DOHH2 (cell line): ENCODE data around the gene STARD9.

Experiments used
- H3F3A ChIP-seq: fragments of 200-600 bp; sonication (generic), shearing (Covaris generic); 2 replicates; pipeline ENCODE4 v1.6.0; 2016; ENCODE audit warnings: antibody characterized with exemption, mild to moderate bottlenecking; ENCODE audit not compliant: control insufficient read depth, insufficient read depth
- H3K27ac ChIP-seq: fragments of 200-600 bp; sonication (generic); 2 replicates; pipeline ENCODE4 v1.5.1; 2014; ENCODE audit warnings: low read depth, mild to moderate bottlenecking, low read length, moderate library complexity
- H3K27me3 ChIP-seq: fragments of 200-600 bp; sonication (generic); 2 replicates; pipeline ENCODE4 v1.6.1; 2014; ENCODE audit warnings: mild to moderate bottlenecking, low read length, mixed read lengths; ENCODE audit not compliant: control insufficient read depth
- H3K36me3 ChIP-seq: fragments of 200-600 bp; sonication (generic); 2 replicates; pipeline ENCODE4 v1.6.1; 2014; ENCODE audit warnings: mild to moderate bottlenecking, low read length, moderate library complexity, mixed read lengths; ENCODE audit not compliant: control insufficient read depth
- H3K4me1 ChIP-seq: fragments of 200-600 bp; sonication (generic); 2 replicates; pipeline ENCODE4 v1.6.1; 2014; ENCODE audit warnings: mild to moderate bottlenecking, low read length, mixed read lengths; ENCODE audit not compliant: control insufficient read depth
- H3K4me2 ChIP-seq: fragments of 200-600 bp; sonication (generic); 2 replicates; pipeline ENCODE4 v1.6.0; 2014; ENCODE audit warnings: mild to moderate bottlenecking, low read length, moderate library complexity
- H3K4me3 ChIP-seq: fragments of 200-600 bp; sonication (generic); 2 replicates; pipeline ENCODE4 v1.5.1; 2014; ENCODE audit warnings: mild to moderate bottlenecking, low read length, mixed read lengths
- H3K79me2 ChIP-seq: fragments of 200-600 bp; sonication (generic); 2 replicates; pipeline ENCODE4 v1.6.1; 2014; ENCODE audit warnings: mild to moderate bottlenecking, low read length, mixed read lengths; ENCODE audit not compliant: control insufficient read depth
- H3K9me2 ChIP-seq: fragments of 200-600 bp; sonication (generic); replicated peaks from 2 replicates; pipeline ENCODE4 v1.6.1; 2014; ENCODE audit warnings: mild to moderate bottlenecking, low read length, mixed read lengths; ENCODE audit not compliant: control insufficient read depth
- H3K9me3 ChIP-seq: fragments of 200-600 bp; sonication (generic); 2 replicates; pipeline ENCODE4 v1.6.1; 2014; ENCODE audit warnings: antibody characterized with exemption, low read length, mixed read lengths; ENCODE audit not compliant: control insufficient read depth, insufficient read depth
- H4K20me1 ChIP-seq: fragments of 200-600 bp; sonication (generic); 2 replicates; pipeline ENCODE4 v1.6.0; 2014; ENCODE audit warnings: low read depth, mild to moderate bottlenecking, antibody characterized with exemption, low read length, moderate library complexity; ENCODE audit not compliant: control insufficient read depth, insufficient read depth
- EZH2phosphoT487 ChIP-seq: fragments of 200-600 bp; sonication (generic); IDR thresholded peaks from 2 replicates; pipeline ENCODE4 v1.6.1; 2017; ENCODE audit warnings: borderline replicate concordance, mild to moderate bottlenecking, antibody characterized with exemption, low read length, moderate library complexity, mixed read lengths
- TF ChIP-seq, protein P1 (sequence below): fragments of 200-600 bp; sonication (generic); IDR thresholded peaks from one replicate; pipeline ENCODE4 v1.5.1; 2014; ENCODE audit warnings: antibody characterized with exemption, mild to moderate bottlenecking, low read depth, low read length; ENCODE audit not compliant: poor library complexity, severe bottlenecking

STARD9 gene

DNA sequence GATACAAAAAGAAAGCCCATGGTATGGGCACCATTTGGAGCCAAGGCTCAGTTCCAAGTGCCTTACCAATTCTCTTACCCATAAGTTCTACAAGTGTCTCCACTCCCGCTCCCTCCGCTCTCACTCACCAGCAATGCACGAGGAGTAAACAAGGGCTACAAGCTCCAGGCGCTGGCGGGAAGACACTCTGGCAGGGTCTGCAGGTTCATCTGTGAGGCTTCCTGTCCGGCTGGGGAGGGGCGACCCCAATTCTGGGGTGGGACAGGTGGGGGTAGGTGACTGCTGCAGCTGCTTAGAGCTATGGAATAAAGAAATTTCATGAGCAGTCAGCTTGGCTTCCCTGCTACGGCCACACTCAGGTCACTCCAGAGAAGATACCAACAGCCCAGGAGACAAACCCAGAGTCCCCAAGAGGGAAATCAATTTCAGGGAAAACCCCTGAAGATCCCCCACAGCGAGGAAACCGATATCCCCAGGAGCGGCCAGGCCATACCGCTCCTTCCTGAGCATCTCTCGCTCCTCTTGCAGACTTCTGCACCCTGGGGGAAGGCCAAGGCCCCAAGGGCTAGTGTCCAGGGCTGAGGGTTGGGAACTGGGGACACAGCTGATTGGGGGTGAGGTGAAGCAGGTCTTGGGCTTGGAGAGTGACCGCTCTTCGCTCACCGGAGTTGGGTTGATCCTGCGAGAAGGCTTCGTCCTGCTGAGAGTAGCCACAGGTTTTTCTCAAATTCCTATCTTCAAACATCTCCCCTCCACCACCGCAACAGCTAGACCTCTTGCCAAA is 160.2 kb downstream of the STARD9 start:
- peaks cover 45% of the 10 kb centered on the region for H3K36me3 ChIP-seq
- no peaks in the 10 kb centered on the region for H3K27me3 ChIP-seq
- H4K20me1 ChIP-seq: no peaks in the 10 kb centered on the region
- H3K27ac ChIP-seq: no peak overlapping the region
- H3K9me3 ChIP-seq: no peaks in the 10 kb centered on the region
- TF ChIP-seq, protein P1, sequence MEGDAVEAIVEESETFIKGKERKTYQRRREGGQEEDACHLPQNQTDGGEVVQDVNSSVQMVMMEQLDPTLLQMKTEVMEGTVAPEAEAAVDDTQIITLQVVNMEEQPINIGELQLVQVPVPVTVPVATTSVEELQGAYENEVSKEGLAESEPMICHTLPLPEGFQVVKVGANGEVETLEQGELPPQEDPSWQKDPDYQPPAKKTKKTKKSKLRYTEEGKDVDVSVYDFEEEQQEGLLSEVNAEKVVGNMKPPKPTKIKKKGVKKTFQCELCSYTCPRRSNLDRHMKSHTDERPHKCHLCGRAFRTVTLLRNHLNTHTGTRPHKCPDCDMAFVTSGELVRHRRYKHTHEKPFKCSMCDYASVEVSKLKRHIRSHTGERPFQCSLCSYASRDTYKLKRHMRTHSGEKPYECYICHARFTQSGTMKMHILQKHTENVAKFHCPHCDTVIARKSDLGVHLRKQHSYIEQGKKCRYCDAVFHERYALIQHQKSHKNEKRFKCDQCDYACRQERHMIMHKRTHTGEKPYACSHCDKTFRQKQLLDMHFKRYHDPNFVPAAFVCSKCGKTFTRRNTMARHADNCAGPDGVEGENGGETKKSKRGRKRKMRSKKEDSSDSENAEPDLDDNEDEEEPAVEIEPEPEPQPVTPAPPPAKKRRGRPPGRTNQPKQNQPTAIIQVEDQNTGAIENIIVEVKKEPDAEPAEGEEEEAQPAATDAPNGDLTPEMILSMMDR: no peak
- TF ChIP-seq EZH2phosphoT487: no peak
- no peaks in the 10 kb centered on the region for H3K9me2 ChIP-seq
- H3K4me2 ChIP-seq: peak overlapping the region; percentile 94
- peaks cover 15% of the 10 kb centered on the region for H3K4me1 ChIP-seq
- peaks cover 14% of the 10 kb centered on the region for H3K79me2 ChIP-seq
- H3F3A ChIP-seq: no peaks in the 10 kb centered on the region
- peak overlapping the region; percentile 95 for H3K4me3 ChIP-seq

DNA sequence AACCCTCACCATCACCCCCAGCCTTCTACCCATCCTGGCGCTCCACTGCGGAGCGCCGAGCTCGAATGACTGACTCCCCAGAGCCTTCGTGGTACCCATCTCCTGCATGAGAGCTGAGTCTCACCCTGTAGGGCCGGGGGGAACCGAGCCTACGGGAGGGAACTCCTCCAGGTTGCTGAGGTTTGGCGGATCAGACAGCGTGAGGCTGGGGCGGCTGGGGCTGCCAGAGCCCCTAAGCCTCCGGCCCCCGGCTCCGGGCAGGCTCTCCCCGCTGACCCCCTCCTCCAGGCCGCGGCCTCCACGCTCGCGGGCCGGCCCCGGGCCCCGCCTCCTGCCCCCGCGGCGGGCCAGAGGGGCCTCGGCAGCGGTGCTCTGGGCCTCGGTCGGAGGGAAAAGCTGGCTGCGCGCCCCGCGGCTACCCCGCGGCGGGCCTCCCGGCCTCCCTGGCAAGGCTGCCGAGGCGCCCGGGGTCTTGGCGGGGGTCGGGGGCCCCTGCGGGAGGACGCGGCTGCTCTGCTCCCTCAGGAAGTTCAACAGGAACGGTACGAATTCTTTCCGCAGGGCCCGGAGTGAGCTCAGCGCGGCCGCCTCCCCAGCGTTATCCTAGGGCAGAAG is 160.9 kb downstream of the STARD9 start:
- H3K4me2 ChIP-seq: peak overlapping the region; percentile 94
- H3K27ac ChIP-seq: peak overlapping the region; percentile 11; the same call in 1 of the 2 replicates
- peaks cover 14% of the 10 kb centered on the region for H3K79me2 ChIP-seq
- no peaks in the 10 kb centered on the region for H3F3A ChIP-seq
- no peaks in the 10 kb centered on the region for H4K20me1 ChIP-seq
- H3K9me3 ChIP-seq: no peaks in the 10 kb centered on the region
- no peaks in the 10 kb centered on the region for H3K27me3 ChIP-seq
- peaks cover 15% of the 10 kb centered on the region for H3K4me1 ChIP-seq
- peak overlapping the region; percentile 95 for H3K4me3 ChIP-seq
- TF ChIP-seq EZH2phosphoT487: no peak
- TF ChIP-seq, protein P1: no peak
- peaks cover 38% of the 10 kb centered on the region for H3K36me3 ChIP-seq
- no peaks in the 10 kb centered on the region for H3K9me2 ChIP-seq

DNA sequence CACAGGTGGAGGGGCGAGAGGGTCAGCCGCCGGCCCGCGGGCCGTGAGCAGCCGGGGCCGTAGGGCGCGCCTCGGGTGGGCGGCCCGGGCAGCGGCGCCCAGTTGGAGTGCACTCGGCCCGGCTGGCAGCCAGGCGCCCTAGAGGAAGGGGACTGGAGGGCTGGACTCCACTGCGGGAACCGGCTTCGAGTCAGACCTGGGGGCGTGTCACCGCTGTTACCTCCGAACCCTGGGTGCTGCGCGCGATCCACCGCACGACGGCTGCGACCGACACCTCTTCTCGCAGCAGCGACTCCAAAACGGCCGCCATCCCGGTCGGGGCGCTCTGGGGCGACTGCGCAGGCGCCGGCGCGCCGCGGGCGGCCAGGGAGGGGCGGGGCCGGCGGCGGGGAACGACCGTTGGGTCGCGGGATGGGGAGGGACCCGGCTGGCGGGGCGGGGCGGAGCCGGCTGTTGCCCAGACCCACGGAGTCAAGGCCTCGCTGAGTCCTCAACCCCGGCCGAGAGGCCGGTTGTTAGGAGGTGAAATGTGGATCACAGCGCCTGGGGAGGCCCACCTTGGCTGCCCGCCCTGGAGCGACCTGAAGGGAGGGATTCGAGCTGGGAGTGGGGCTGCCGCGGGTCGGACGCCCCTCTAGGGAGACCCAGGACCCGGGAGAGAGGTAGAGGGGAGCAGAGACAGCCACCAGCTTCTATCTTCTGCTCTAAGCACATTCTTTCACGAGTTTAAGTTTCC is 161.6 kb downstream of the STARD9 start, which contains the start of gene CDAN1:
Gene CDAN1 (minus strand): TSS at position 336 of the 736 bp plus-strand sequence. CDS start 26 bp downstream, at position 310.
- peaks cover 31% of the 10 kb centered on the region for H3K36me3 ChIP-seq
- peaks cover 14% of the 10 kb centered on the region for H3K79me2 ChIP-seq
- H3K27ac ChIP-seq: peak within 1 kb of the TSS; percentile 33; the same call in 1 of the 2 replicates
- H4K20me1 ChIP-seq: no peaks in the 10 kb centered on the region
- no peaks in the 10 kb centered on the region for H3K9me3 ChIP-seq
- TF ChIP-seq EZH2phosphoT487: no peak
- peaks cover 15% of the 10 kb centered on the region for H3K4me1 ChIP-seq
- H3F3A ChIP-seq: no peaks in the 10 kb centered on the region
- H3K9me2 ChIP-seq: no peaks in the 10 kb centered on the region
- no peaks in the 10 kb centered on the region for H3K27me3 ChIP-seq
- peak within 1 kb of the TSS; percentile 95 for H3K4me3 ChIP-seq
- peak within 1 kb of the TSS; percentile 94 for H3K4me2 ChIP-seq
